Cardiac fibroblast (primary cell): ENCODE data around the gene PTPRT.

Experiments used
- DNase-seq, 2 donors: peaks; one replicate each; pipeline versions ENCODE4 v3.0.0 to v3.0.0-alpha.2; 2010; ENCODE audit warnings: low read depth in 2 of 2
- H3K4me3 ChIP-seq, 2 donors: replicated peaks in 1 of 2; 1 replicate in 1 of 2; 2 replicates in 1 of 2; pipeline ENCODE4 v1.5.1; 2011; ENCODE audit warnings: low read depth in 2 of 2, low read length in 2 of 2, mild to moderate bottlenecking in 2 of 2, moderate library complexity in 1 of 2
- CTCF ChIP-seq: IDR thresholded peaks from one replicate; pipeline ENCODE4 v1.5.1; 2011; ENCODE audit warnings: low read depth, mild to moderate bottlenecking, low read length, inconsistent platforms

The PTPRT gene

GRCh38 chr20:42376131-42376530 lies 813.6 kb downstream of the PTPRT start:
- H3K4me3 ChIP-seq = no peak overlapping the region
- no peak for TF ChIP-seq CTCF
- no peak for DNase-seq

DNA sequence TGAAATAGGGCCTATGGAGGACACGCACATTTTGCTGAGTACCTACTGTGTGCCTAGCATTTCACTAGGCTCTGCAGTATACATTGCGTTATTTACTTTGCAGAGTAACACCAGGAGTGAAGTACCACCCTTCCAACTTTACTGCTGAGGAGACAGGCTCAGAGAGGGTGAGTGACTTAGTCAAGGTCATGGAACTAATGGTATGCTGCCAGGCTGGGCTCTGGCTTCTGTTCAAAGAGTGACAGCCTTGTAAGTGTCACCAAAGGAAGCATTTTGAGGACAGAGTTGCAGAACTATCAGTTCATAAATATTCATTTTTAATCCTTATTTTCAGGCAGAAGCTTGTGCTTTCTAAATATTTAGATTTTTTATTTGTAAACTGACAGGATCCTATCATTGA lies 816.7 kb downstream of the PTPRT start:
- TF ChIP-seq CTCF = no peak
- H3K4me3 ChIP-seq = no peak overlapping the region
- DNase-seq = no peak

DNA sequence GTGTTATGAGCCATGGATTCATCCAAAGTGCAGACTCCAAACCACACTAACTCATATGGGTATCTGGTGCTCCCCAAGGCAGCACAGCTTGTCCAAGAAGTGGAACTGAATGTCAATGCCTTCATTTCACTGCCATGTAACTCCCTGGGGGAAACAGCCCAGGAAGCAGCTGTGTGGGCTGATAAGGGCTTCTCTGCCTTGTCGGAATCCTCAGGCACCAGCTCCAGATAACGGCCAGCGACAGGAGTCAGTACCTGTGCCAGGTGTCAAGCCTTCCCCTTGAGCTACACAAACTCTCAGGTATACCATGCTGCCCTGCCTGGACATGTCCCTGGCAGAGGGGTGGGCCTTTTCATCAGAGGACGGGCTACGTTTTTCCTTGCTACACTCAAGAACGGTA lies 819.6 kb downstream of the PTPRT start:
- no peak overlapping the region for H3K4me3 ChIP-seq
- TF ChIP-seq CTCF = no peak
- DNase-seq = no peak

DNA sequence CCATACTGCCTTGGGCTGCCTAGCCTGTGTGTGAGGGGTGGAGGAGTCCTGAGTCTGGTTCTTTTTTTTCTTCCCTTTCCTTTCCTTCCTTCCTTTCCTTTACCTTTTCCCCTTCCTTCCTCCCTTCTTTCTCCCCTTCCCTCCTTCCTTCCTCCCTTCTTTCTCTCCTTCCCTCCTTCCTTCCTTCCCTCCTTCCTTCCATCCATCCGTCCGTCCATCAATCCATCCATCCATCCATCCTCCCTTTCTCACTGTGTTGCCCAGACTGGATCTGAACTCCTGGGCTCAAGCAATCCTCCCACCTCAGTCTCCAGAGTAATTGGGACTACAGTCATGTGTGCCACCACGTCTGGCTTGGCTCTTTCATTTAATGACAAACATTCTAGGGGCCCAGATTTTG lies 820.8 kb downstream of the PTPRT start:
- no peak for TF ChIP-seq CTCF
- no peak overlapping the region for H3K4me3 ChIP-seq
- DNase-seq = no peak

- DNase-seq = no peak
- TF ChIP-seq CTCF = no peak
- no peak overlapping the region for H3K4me3 ChIP-seq
Measured at GRCh38 chr20:42366626-42367025, 823.1 kb downstream of the PTPRT start.

DNA sequence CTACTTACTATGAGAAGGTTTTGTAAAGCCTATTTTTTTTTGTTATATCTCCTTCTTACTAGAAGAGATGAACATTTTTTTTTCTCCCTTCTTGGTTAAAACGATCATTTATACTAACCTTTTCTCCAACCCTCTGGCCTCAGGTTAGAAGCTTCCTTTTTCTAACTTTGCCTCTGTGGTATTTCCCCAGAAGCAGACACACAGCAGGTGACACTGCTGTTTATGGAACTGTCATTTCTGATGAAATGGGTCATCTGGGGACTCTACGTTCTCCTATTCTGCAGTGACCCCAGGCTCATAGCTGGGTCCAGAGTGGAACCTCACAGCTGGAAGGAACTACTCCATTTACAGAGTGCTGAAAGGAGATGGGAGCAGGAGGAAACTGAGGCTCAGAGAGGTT lies 825.3 kb downstream of the PTPRT start:
- H3K4me3 ChIP-seq = no peak overlapping the region

More for the DNA sequence above, 825.3 kb downstream of the PTPRT start:
- no peak for DNase-seq
- no peak for TF ChIP-seq CTCF
